ENCODE data around the gene SRRM2.

SRRM2 gene

DNA sequence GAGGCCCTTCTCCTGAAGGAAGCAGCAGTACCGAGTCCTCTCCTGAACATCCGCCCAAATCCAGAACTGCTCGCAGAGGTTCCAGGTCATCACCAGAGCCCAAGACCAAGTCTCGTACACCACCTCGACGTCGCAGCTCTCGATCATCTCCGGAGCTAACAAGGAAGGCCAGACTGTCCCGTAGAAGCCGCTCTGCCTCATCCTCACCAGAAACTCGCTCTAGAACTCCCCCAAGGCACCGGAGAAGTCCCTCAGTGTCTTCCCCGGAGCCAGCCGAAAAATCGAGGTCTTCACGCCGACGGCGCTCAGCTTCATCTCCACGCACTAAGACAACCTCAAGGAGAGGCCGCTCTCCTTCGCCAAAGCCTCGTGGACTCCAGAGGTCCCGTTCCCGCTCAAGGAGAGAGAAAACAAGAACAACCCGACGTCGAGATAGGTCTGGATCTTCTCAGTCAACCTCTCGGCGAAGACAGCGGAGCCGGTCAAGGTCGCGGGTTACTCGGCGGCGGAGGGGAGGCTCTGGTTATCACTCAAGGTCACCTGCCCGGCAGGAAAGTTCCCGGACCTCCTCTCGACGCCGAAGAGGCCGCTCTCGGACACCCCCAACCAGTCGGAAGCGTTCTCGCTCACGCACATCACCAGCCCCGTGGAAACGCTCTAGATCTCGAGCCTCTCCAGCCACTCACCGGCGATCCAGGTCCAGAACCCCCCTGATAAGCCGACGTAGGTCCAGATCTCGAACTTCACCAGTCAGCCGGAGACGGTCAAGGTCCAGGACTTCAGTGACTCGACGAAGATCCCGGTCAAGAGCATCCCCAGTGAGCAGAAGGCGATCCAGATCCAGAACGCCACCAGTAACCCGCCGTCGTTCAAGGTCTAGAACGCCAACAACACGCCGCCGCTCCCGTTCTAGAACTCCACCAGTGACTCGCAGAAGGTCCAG lies 13.3 kb downstream of the SRRM2 start:
- no peak for FAIRE-seq

DNA sequence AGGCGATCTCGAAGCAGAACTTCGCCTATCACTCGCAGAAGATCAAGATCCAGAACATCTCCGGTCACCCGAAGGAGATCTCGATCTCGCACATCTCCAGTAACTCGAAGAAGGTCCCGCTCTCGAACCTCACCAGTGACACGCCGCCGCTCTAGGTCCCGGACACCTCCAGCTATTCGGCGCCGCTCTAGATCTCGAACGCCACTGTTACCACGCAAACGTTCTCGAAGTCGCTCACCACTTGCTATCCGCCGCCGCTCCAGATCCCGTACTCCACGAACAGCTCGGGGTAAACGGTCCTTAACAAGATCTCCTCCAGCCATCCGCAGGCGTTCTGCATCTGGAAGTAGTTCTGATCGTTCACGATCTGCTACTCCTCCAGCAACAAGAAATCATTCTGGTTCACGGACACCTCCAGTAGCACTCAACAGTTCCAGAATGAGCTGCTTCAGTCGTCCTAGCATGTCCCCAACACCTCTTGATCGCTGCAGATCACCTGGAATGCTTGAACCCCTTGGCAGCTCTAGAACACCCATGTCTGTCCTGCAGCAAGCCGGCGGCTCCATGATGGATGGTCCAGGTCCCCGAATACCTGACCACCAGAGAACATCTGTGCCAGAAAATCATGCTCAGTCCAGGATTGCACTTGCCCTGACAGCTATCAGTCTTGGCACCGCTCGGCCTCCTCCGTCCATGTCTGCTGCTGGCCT lies 14.1 kb downstream of the SRRM2 start:
- FAIRE-seq = no peak

DNA sequence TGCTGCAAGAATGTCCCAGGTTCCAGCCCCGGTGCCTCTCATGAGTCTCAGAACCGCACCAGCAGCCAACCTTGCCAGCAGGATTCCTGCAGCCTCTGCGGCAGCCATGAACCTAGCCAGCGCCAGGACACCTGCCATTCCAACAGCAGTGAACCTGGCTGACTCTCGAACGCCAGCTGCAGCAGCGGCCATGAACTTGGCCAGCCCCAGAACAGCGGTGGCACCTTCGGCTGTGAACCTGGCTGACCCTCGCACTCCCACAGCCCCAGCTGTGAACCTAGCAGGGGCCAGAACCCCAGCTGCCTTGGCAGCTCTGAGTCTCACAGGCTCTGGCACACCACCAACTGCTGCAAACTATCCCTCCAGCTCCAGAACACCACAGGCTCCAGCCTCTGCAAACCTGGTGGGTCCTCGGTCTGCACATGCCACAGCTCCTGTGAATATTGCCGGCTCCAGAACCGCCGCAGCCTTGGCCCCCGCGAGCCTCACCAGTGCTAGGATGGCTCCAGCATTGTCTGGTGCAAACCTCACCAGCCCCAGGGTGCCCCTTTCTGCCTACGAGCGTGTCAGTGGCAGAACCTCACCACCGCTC lies 14.8 kb downstream of the SRRM2 start:
- FAIRE-seq = no peak

GRCh38 chr16:2767891-2768290 lies 15.5 kb downstream of the SRRM2 start:
- FAIRE-seq = no peak

DNA sequence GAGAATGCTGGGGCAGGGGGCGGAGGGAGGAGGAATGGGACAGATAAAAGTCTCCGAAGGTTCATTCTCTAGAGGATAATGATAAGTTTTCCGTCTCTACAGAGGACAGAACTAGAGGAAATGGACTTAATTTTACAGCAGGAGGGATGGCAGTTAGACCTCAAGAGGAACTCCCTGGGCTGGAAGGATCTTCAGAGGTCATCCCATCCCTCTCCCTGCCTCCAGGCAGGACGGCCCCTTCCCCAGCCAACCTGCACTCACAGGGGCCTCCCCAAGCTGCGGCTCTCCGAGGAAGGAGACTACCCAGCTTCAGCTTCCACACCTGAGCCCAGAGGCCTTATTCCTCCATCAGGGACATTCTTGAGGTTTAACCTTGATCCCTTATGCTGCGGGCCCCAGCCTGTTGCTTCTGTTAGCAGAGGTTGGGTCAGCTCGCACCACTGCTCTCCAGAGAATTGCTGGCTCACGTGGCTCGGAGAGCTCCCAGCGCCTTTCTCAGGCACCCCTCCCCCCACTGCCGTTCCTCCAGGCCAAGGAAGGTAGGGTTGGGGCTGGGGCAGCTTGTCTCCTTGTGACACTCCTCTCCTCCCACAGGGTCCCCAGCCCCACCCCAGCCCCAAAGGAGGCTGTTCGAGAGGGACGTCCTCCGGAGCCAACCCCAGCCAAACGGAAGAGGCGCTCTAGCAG lies 16.1 kb downstream of the SRRM2 start:
- FAIRE-seq = no peak

DNA sequence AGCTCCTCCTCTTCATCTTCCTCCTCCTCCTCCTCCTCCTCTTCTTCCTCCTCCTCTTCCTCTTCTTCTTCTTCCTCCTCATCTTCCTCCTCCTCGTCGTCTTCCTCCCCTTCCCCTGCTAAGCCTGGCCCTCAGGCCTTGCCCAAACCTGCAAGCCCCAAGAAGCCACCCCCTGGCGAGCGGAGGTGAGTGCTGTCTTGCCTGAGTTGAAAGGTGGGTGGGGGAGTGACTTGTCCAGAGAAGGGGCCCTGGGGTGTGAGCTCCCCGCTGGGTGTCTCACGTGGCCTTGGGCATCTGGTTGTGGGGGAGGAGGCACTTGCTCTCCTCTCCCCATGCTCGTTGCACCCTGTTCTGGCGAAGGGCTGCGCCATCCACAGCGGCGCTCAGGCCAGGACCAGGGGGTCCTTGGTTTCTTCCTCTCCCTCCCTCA lies 16.7 kb downstream of the SRRM2 start:
- FAIRE-seq = no peak

DNA sequence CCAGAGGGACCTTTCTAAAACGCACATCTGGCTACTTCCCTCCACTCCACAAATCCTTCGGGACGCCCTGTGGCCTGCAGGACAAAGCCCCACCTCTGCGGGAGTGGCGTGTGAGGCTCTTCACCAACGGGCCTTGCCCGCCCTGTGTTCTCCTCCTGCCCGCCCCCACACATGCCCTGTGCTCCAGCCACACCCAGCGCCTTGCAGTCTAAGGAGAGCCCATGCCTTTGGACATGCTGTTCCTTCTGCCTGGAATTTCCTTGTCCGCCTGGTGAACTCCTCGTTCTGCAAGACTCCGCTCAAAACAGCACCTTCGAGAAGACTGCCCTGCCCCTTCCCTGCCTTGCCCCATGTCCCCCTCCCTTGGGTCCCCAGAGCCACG lies 17.2 kb downstream of the SRRM2 start:
- FAIRE-seq = no peak

DNA sequence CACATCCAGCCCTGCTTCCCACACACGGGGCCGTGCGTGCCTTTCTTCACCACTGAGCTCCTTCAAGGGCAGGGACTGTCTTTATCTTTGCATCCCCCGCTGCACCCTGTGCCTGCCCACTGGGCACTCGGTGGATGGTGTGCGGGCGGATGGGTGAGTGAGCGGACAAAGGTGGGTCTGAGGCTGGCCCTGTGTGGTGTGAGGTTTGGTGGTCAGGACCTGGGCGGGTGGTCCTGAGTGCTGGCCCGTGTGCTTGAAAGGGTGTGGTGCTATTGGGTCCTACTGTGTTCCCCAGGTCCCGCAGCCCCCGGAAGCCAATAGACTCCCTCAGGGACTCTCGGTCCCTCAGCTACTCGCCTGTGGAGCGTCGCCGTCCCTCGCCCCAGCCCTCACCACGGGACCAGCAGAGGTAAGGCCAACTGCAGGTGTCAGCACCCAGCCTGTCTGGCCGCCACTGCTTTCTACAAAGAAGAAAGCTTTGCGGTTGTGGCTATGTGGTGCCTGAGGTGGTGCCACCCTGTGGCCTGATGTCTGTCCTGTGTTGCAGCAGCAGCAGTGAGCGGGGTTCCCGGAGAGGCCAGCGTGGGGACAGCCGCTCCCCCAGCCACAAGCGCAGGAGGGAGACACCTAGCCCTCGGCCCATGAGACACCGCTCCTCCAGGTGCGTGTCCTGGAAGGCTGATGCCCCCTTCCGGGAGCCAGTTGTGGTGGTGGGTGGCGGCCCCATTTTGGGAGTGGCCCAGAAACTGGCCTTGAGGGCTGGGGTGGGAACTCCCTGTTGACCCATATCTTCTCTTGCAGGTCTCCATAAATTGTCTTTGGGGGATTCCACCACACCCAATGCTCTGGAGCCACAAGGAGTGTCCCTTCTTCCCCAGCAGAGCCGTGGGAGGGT lies 17.9 kb downstream of the SRRM2 start:
- no peak for FAIRE-seq

DNA sequence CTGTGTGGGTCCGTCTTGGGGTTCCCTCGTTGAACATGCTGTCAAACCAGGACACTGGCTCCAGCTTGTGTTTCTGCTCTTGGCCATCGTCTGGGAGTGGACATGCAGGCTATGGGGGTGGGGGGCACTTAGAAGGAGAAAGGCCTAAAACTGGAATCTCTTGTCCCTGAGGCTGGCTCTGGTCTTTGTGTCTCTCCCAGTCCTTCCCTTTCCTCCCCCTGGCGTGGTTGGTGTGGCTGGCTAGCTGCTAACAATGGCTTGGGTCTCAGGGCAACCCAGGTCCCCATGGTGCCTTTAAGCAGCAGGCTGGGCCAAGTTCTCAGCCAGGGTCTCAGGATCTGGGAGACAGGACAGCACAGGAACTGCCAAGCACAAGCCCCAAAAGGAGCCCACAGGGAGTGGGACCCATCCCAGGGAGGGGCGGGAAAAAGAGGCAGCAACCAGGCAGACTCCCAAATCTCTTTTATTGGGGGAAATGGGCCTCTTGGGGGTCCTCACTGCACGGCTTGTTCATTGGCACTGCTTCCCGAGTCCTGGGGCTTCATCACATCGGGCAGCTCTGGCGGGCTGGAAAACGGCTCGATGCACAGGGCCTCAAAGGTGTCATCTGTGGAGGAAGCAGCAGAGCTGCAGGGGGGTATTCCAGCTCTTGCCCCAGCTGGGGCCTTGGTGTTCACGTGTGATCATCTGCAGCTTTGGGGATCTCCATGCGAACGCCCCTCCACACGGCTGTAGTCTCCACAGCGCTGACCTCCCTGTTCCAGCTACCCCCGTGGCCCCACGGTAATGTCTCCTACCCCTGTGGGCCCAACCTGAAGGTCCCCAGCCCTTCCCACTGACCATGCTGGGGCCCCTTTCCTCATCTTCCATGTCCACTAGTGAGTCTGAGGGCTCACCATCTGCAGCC lies 19.3 kb downstream of the SRRM2 start:
- no peak for FAIRE-seq

DNA sequence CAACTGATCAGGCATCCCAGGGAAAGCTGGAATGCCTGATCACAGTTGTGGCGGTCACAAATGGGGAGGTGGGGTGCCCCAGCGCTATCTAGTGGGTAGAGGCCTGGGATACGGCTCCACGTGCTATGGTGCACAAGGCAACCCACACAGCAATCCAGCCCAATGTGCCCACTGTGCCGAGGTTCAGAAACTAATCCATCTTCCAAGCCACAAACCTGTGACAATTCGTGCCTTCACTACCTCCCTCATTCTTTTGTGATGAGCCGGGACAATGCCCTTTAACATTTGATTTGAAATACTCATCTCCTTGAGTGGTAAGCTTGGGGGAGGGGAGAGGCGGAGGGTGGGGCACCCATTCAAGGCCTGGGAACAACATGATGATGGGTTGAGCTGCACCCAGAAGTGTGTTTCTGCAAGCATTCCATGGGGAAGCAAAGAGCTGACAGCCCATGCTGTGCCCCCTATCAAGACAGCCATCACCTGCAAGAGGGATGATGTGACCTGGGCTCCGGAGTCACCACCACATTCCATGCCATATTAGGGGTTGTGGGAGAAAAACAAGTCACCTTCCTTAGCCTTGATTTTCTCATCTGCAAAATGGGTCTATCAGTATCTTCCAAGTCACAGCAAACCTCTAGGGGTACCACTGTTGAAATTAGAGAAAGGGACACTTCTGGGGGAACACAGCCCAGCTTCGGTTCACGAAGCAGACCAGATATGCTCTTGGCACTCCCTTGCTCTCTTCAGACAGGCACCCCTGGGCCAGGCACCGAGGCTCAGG lies 20.9 kb downstream of the SRRM2 start:
- no peak for FAIRE-seq

DNA sequence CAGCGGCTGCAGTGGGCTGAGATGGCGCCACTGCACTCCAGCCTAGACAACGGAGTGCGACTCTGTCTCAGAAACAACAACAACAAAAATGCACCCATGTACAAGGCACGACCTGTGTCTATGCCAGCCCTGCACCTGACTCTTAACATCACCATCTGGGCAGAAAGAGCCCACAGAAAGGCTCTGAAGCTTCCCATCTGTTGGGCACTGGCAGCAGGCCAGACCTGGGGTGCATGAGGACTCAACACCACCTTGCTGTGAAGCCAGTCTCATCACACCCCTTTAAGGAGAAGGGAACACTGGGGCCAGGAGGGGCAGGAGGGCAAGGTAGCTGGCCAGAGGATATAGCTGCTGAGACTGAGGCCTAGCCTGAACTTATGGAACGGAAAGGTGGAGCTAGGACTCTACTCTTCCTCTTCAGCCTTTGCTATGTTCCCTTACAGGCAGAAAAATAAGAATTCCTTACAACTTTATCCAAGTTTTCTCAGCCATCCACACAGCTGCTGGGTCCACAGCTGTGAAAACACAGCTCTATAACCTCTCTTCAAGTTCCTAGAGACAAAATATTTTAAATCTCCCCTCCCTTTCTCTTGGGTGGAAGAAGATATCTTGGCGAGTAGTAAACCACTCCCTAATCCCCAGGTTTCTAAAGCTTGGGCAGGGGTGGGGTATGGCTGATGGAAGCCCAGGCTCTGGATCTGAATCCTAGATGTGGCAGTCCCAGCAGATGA lies 21.9 kb downstream of the SRRM2 start:
- FAIRE-seq = no peak

- FAIRE-seq = no peak
Measured at GRCh38 chr16:2775131-2775716, 22.8 kb downstream of the SRRM2 start.

- no peak for FAIRE-seq
Measured at GRCh38 chr16:2775765-2776499, 23.5 kb downstream of the SRRM2 start.

- no peak for FAIRE-seq
Measured at GRCh38 chr16:2776500-2777139, 24.2 kb downstream of the SRRM2 start.

DNA sequence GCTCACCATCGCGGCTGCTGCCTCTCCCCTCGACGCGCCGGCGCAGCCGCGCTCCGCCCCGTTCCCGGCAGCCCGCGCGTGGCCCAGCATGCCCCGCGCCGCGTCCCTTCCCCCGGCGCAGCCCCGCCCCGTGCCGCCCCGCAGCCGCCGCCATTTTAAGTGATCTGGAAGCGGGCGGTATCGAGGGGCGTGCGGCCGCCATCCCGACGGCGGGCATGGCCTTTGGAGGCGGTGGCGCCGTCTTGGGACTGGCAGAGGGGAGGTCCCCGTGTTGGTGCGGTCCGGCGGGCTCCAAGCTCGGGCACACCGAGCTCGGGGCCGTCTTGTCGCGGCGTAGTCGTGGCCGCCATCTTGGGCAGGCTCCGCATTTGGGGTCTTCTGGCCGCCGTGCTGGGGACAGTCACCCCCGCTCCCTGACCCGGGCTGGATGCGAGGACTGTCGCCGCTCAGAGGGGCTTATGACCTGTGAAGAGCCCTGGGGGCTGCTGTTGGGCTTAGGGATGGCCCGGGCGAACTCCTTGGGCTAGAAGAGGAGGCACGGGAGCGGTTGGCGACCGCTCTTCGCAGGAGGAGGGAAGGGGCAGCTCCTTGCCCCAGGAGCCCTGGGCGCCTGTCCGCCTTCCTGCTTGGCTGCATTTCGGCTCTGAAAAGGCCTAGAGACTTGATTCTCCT lies 24.9 kb downstream of the SRRM2 start, which contains the start of gene ELOB:
Gene ELOB (minus strand): TSS at position 50 of the 672 bp plus-strand sequence. CDS start 41 bp downstream, at position 9.
- no peak for FAIRE-seq

DNA sequence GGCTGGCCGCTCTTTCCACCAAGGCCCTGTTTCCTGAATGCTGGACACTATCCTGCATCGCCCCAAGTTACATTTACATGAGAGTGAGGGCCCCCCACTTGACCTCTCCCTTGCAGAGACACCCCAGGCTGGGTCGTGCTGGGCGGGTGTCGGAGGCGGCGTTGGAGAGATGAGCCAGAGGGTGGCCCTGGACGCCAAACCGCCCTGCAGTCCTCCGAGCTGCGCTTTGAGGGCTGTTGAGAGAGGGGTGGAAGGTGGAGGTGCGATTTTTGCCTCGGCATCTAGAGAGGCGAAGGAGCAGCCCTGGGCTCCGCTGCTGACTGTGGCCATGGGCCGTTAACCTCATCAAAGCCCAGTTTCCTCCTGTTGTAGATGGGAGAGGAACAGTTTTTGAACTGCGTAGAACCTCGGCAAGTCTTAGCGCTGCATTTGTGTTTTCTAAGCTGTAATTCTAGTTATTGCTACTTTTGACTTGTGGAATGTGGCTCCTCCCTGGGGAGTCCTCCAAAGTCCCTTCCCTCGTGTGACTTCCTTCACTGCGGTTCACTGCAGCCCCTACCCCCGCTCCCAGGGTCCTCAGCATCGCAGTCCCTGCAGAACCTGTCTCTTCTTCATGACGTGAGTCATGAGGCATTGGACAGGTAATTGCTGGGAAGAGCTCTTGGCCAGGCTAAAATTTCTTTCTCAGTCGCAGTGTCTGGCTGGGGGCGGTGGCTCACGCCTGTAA lies 25.6 kb downstream of the SRRM2 start:
- no peak for FAIRE-seq

Data from A204.1 (cell line).